ENCODE results near the gene ZNF497.

GRCh38 chr19:58332697-58333096 lies 29.9 kb downstream of the ZNF497 start:
- no peak for TF ChIP-seq CTCF (IDR thresholded peaks at IDR 0.05)
- no peak for TF ChIP-seq POLR2A (IDR thresholded peaks at IDR 0.05)

All from upper lobe of left lung (tissue), 4 donors.